Mucosa of descending colon (tissue), 3 donors: ENCODE results near the gene IFT57. TPM values are rescaled to one million over a fixed set of nuclear protein-coding genes. Genes with fewer than 3 reads are reported as not detected.

Experiments
- ATAC-seq: fragments of 200-7000 bp; cut with Tn5 transposase; one replicate; pipeline ENCODE4 v1.9.1; 2020; ENCODE audit warnings: mild to moderate bottlenecking, moderate library complexity
- DNase-seq, 3 donors: peaks; one replicate each; pipeline ENCODE4 v3.0.0-alpha.2; 2020
- H3K36me3 ChIP-seq: fragments of 200-600 bp; one replicate; pipeline ENCODE4 v1.8.0; 2021; ENCODE audit warnings: low read depth, mild to moderate bottlenecking
- H3K4me1 ChIP-seq: fragments of 200-600 bp; one replicate; pipeline ENCODE4 v1.8.0; 2021; ENCODE audit warnings: low read depth, mild to moderate bottlenecking
- H3K4me3 ChIP-seq: fragments of 200-600 bp; one replicate; pipeline ENCODE4 v1.8.0; 2021; ENCODE audit warnings: mild to moderate bottlenecking
- H3K9me3 ChIP-seq: fragments of 200-600 bp; one replicate; pipeline ENCODE4 v1.8.0; 2021; ENCODE audit warnings: mild to moderate bottlenecking
- CTCF ChIP-seq: fragments of 200-600 bp; IDR thresholded peaks from one replicate; pipeline ENCODE4 v1.8.0; 2022; ENCODE audit warnings: antibody characterized with exemption, mild to moderate bottlenecking
- intact Hi-C, 2 donors: fragments of 100-400 bp; cut with DNase I in 1 of 2; cut with micrococcal nuclease in 1 of 2; formaldehyde crosslinking; loops; one replicate each; pipeline versions ENCODE4 v1.11.0 to v1.11.1; 2022; cut with DNase I, micrococcal nuclease
- total RNA-seq, 3 donors: library from RNA; stranded (reverse); fragmentation: NEBNext Ultra II Directional in 2 of 3; extraction: Animal tissue kit (Norgen Biotek cat#: 25700) in 2 of 3; gene quantifications; one replicate each; pipeline versions ENCODE4 v1.2.1 to v1.2.4, GENCODE V29; 2021 to 2023
- donor health status: DM: no; HTN: no; CAD: no; lungs with moderate emphysema.
- donor health status: DM: no; HTN: no; CAD: no.
- donor health status: DM: no; HTN: yes; CAD: no.

The IFT57 gene
- total RNA-seq, 3 donors from 2014 or later, result 45.4 to 62.9 (median 50.9) TPM

GRCh38 chr3:108125153-108125543 is 97.1 kb downstream of the IFT57 start:
- intact Hi-C loops, result no loop called here
- H3K4me3 ChIP-seq, result no peak overlapping the region
- TF ChIP-seq CTCF, result no peak
- DNase-seq, result no peak
- no peaks in the 10 kb centered on the region for H3K4me1 ChIP-seq
- no peaks in the 10 kb centered on the region for H3K9me3 ChIP-seq
- ATAC-seq, result no peak
- no peaks in the 10 kb centered on the region for H3K36me3 ChIP-seq

- ATAC-seq, result peak; percentile 67
- no peaks in the 10 kb centered on the region for H3K4me1 ChIP-seq
- TF ChIP-seq CTCF, result no peak
- peak in 1 of 3 donors; percentile 22 for DNase-seq
- no peak overlapping the region for H3K4me3 ChIP-seq
- H3K36me3 ChIP-seq, result no peaks in the 10 kb centered on the region
- intact Hi-C loops, result no loop called here
- no peaks in the 10 kb centered on the region for H3K9me3 ChIP-seq
Measured at GRCh38 chr3:108124337-108125152, 97.7 kb downstream of the IFT57 start.

- Histone ChIP-seq H3K36me3 (no peaks in the 10 kb centered on the region), H3K9me3 (no peaks in the 10 kb centered on the region), H3K4me1 (no peaks in the 10 kb centered on the region), H3K4me3 (no peak overlapping the region)
- TF ChIP-seq CTCF, result no peak
- DNase-seq (no peak), ATAC-seq (no peak)
- intact Hi-C loops, result no loop called here
Measured at GRCh38 chr3:108123326-108123725, 98.9 kb downstream of the IFT57 start.

- Histone ChIP-seq H3K4me3 (no peak overlapping the region), H3K4me1 (no peaks in the 10 kb centered on the region), H3K36me3 (no peaks in the 10 kb centered on the region), H3K9me3 (no peaks in the 10 kb centered on the region)
- no peak for TF ChIP-seq CTCF
- DNase-seq (no peak), ATAC-seq (no peak)
- intact Hi-C loops, result no loop called here
Measured at GRCh38 chr3:108122276-108122675, 99.9 kb downstream of the IFT57 start.

GRCh38 chr3:108119398-108120104 is 102.7 kb downstream of the IFT57 start:
- Histone ChIP-seq H3K4me1 (no peaks in the 10 kb centered on the region), H3K36me3 (no peaks in the 10 kb centered on the region), H3K4me3 (no peak overlapping the region), H3K9me3 (no peaks in the 10 kb centered on the region)
- TF ChIP-seq CTCF, result no peak
- peak; percentile 68 for ATAC-seq
- no peak for DNase-seq
- intact Hi-C loops, result no loop called here
